AG04449 (cell line): Measurements from ENCODE around the gene CDH13.

Experiments used
- CTCF ChIA-PET: fragments of 350-600 bp; formaldehyde crosslinking; extraction: SDS; loops from one replicate; lab custom pipeline; 2021; ENCODE audit warnings: antibody characterized with exemption; lab: Yijun Ruan, JAX
- POLR2A ChIA-PET: fragments of 400-600, 350-600 bp; formaldehyde crosslinking; extraction: SDS; loops from one replicate; lab custom pipeline; 2020; ENCODE audit warnings: antibody characterized with exemption, inconsistent platforms; lab: Yijun Ruan, JAX
- DNase-seq: peaks from one replicate; pipeline ENCODE4 v3.0.0-alpha.2; 2010; ENCODE audit warnings: low read depth, low spot score
- H3K4me3 ChIP-seq: 2 replicates; pipeline ENCODE4 v1.5.1; 2011; ENCODE audit warnings: low read depth, mild to moderate bottlenecking, control low read depth, low read length
- TF ChIP-seq, protein P1 (sequence below): IDR thresholded peaks from one replicate; pipeline ENCODE4 v1.5.1; 2011; ENCODE audit warnings: mild to moderate bottlenecking, moderate library complexity, low read length, control low read depth, inconsistent platforms; ENCODE audit not compliant: insufficient read depth; ENCODE audit errors: missing control alignments

The CDH13 gene

DNA sequence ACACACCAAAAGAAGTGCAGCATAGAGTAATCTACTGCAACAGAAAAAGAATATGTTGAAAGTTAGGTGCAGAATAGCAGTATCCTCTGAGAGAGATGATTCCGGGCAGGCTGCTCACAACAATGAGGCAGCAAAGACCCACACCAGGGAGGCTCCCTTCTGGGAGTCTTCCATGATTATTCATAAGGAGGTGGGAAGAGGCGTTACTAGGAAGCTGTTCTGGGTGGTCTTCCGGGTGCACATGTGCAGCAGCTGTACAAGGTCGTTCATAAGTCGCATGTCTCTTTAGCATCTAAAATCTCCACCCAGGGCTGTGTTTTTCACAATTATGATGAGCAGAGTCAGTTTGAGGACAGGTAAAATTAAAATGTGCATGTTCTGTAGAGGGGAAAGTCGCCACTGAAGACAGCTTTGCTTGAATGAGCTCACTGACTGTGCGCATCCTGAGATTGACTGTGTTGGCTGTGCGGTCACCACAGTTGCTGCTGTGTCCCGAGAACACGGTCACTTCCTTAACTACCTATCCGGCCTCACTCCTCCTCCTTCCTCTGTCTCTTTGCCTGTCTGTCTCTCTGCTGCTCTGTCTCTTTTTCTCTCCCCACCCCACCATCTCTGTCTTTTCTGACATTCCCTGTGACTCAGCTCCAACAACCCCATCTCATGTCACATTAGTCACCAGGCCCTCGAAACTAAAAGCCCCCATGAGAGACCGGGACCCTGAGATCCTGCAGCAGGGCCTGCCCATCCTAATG lies 1055.5 kb downstream of the CDH13 start:
- TF ChIP-seq, protein P1, sequence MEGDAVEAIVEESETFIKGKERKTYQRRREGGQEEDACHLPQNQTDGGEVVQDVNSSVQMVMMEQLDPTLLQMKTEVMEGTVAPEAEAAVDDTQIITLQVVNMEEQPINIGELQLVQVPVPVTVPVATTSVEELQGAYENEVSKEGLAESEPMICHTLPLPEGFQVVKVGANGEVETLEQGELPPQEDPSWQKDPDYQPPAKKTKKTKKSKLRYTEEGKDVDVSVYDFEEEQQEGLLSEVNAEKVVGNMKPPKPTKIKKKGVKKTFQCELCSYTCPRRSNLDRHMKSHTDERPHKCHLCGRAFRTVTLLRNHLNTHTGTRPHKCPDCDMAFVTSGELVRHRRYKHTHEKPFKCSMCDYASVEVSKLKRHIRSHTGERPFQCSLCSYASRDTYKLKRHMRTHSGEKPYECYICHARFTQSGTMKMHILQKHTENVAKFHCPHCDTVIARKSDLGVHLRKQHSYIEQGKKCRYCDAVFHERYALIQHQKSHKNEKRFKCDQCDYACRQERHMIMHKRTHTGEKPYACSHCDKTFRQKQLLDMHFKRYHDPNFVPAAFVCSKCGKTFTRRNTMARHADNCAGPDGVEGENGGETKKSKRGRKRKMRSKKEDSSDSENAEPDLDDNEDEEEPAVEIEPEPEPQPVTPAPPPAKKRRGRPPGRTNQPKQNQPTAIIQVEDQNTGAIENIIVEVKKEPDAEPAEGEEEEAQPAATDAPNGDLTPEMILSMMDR = no peak
- DNase-seq = no peak
- no peak overlapping the region for H3K4me3 ChIP-seq
- CTCF ChIA-PET = no interaction called here
- POLR2A ChIA-PET = no interaction called here

DNA sequence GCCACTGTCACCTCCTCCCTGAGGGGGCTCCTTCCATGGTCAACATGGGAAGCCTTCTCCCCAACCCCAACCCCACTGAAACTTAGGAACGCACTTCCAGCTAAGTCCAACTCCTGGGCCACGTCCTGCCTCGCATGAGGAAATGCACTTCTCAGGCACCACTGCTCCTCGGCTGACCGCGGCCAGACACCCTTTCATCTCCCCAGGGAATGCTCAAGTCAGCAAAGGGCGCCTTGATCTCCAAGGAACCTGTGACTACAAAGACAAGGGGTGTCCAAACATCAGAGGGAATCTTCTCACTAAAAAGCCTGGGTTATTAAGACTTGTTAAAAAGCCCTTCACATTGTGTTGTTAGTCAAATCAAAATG lies 1056.1 kb downstream of the CDH13 start:
- DNase-seq = no peak
- CTCF ChIA-PET = no interaction called here
- TF ChIP-seq, protein P1 = no peak
- POLR2A ChIA-PET = no interaction called here
- no peak overlapping the region for H3K4me3 ChIP-seq

DNA sequence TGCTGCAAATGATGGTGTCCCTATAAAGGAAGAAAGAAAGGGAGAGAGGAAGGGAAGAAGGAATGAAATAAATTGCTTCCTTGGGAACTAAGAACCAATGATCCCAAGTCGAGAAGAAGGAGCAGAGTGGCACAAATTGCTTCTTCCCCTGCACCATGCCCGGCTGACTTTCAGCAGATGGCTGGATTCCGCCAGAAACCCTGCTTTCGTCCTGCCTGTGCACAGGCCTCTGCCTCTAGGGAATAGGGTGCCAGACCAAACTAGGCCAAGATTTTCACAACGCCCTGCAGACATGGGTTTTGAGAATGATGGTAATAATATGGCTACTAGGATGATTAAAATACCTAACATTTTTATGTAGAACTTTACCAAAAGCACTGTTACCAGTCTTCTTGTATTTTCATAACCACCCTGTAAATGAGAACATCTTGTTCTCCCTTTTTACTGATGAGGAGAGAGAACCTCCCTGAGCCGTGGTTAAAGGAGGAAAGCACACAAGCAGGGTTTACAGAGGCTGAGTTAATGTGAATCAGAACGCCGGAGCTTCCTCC lies 1058.9 kb downstream of the CDH13 start:
- no peak overlapping the region for H3K4me3 ChIP-seq
- POLR2A ChIA-PET = no interaction called here
- TF ChIP-seq, protein P1 = no peak
- DNase-seq = no peak
- CTCF ChIA-PET = interaction anchor here (1.0 kb wide), 1 partner anchor 8 kb away, joined by 3 read pairs; no protein-coding TSS in a partner anchor

DNA sequence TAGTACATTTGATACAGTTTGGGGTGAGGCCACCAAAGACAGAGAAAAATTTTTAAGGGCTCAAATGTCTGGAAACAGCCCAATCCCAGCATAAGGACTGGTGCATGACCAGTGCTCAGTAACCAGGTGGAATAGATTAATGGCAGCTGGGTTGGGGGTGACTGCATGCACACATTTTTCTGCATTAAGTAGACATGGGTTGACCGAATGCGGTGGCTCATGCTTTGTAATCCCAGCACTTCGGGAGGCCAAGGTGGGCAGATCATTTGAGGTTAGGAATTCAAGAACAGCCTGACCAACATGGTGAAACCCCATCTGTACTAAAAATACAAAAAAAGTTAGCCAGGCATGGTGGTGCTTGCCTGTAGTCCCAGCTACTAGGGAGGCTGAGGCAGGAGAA lies 1060.0 kb downstream of the CDH13 start:
- DNase-seq = no peak
- POLR2A ChIA-PET = no interaction called here
- CTCF ChIA-PET = interaction anchor here (1.0 kb wide), 1 partner anchor 9 kb away, joined by 3 read pairs; no protein-coding TSS in a partner anchor
- H3K4me3 ChIP-seq = no peak overlapping the region
- TF ChIP-seq, protein P1 = no peak

DNA sequence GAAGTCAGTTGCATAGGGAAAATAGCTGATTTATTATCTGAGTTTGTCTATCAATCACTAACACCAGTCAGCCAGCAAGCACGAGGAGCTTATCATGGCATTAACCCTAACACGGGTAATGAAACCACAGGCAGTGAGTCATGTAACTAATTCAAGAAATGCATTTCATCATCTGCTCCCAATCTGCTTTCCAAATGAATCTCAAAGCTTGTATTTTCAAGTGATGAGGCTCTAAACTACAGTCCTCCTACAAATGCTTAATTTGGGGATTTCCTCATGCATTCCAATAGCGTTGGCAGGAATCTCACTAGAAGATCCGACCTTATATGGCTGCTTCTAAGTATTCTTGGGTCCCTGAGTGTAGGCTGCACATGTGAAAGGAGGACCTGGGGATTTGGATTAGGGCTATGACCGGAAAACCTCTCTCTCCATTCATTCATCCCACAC lies 1062.6 kb downstream of the CDH13 start:
- no peak overlapping the region for H3K4me3 ChIP-seq
- ChIA-PET CTCF (no interaction called here), POLR2A (interaction anchor here (0.6 to 1.2 kb wide), 4 partner anchors 15 to 278 kb away, joined by 3 to 4 read pairs (median 4); no protein-coding TSS in a partner anchor)
- peak; percentile 98 for DNase-seq
- TF ChIP-seq, protein P1 = no peak

DNA sequence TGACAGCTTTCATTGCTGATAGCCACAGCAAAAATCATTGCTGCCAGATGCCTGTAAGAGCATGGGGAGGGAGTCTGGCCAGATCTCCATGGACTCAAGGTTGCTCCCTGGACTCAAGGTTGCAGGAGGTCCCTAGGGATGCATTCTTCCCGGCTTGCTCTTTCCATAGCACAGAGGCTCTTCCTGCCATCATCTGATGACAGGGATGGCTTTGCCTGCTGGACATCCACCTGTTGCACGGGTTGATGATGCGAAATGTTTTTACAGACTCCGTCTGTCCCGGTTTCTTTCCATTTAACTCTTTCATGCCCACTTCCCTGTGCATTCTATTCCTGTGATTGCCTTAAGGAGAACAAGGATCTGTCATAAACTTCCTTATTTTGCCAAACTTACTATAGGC lies 1065.5 kb downstream of the CDH13 start:
- CTCF ChIA-PET = no interaction called here
- no peak overlapping the region for H3K4me3 ChIP-seq
- POLR2A ChIA-PET = no interaction called here
- TF ChIP-seq, protein P1 = no peak
- DNase-seq = no peak
